Central memory CD8-positive, alpha-beta T cell (primary cell): ENCODE results near the gene PRR32.
"Not testable (repeated sequence)": the region's sequence is repeated elsewhere in the genome, so short reads cannot be mapped to it uniquely, and the experiment has no call there.

ENCODE experiments used
- ATAC-seq: fragments of 150-1000 bp; cut with Tn5 transposase; replicated peaks from 2 replicates; pipeline ENCODE4 v1.10.0; 2022; ENCODE audit warnings: mild to moderate bottlenecking, moderate FRiP score, moderate number of reproducible peaks; ENCODE audit not compliant: poor library complexity, severe bottlenecking; ENCODE audit errors: extremely low read depth
- DNase-seq, 2 donors: peaks; one replicate each; pipeline ENCODE4 v3.0.0; 2021; ENCODE audit warnings: low spot score in 2 of 2
- H3K27ac Mint-ChIP-seq: one replicate; pipeline ENCODE4 v1.8.0; 2022; ENCODE audit warnings: low read depth, mild to moderate bottlenecking, moderate library complexity, mixed read lengths
- H3K27me3 Mint-ChIP-seq: one replicate; pipeline ENCODE4 v1.8.0; 2022; ENCODE audit warnings: mixed read lengths
- H3K36me3 Mint-ChIP-seq: one replicate; pipeline ENCODE4 v1.8.0; 2022; ENCODE audit warnings: mild to moderate bottlenecking, moderate library complexity, mixed read lengths; ENCODE audit not compliant: insufficient read depth
- H3K4me1 Mint-ChIP-seq: one replicate; pipeline ENCODE4 v1.8.0; 2022; ENCODE audit warnings: mixed read lengths
- H3K4me3 Mint-ChIP-seq: one replicate; pipeline ENCODE4 v1.8.0; 2022; ENCODE audit warnings: mild to moderate bottlenecking, moderate library complexity, mixed read lengths
- H3K9me3 Mint-ChIP-seq: one replicate; pipeline ENCODE4 v1.8.0; 2022; ENCODE audit warnings: mixed read lengths

The PRR32 gene, protein sequence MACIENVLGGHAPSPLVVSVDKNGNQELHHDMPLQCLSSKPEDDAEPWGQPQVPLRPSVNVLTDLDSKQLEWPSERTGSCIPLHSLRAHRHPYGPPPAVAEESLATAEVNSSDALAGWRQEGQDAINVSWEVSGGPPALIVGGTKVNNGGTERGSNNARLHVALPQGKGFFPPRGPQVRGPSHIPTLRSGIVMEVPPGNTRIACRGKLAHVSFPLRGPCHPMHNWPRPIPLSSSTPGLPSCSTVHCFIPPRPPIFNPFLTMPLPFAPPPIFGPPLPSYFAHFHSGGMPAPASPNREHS

DNA sequence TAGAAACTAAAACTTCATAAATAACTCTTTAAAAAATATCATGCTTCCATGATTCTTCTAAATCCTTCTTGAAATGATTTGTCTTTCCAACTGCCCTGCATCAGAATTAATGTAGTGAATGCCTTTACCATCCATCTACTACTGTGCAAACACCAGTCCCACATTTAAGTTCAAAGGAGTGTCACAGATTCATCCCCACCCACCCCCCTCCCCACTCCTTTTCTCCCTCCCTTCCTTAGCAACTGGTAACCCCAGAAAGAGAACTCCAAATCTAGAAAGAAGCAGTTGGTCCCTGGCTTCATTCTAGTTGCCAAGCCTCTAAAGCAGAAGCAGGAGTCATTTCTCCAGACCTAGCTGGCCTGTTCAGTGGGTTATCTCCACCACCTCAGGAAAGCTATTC lies at the start of gene PRR32:
Gene PRR32 (plus strand): TSS at position 301 of the 400 bp plus-strand sequence. CDS start 115 bp downstream, outside the sequence.
- peaks cover 9% of the 10 kb centered on the region for H3K9me3 Mint-ChIP-seq
- no peak within 1 kb of the TSS for H3K27ac Mint-ChIP-seq
- H3K27me3 Mint-ChIP-seq: no peaks in the 10 kb centered on the region
- ATAC-seq (no peak), DNase-seq (no peak)
- no peaks in the 10 kb centered on the region for H3K36me3 Mint-ChIP-seq
- H3K4me3 Mint-ChIP-seq: no peak within 1 kb of the TSS
- no peaks in the 10 kb centered on the region for H3K4me1 Mint-ChIP-seq

DNA sequence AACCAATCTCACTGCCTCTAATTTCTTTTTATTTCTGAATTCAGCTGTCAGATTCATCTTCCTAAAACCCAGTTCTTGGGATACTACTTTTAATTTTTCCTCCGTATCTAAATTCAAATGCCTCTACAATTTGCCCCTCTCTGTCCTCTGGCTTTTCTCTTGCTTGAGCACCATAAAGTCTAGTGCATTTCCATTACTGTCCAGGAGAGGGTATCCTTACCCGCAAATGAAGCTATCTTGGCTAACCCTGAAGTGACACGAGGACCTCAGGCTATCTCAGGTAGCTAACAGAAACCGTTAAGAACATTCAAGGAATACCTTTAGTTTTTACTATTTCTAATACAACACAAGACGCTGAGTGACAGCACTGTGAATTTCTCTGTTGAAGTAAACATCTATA lies 49.4 kb upstream of the PRR32 start:
- DNase-seq (no peak), ATAC-seq (no peak)
- H3K4me3 Mint-ChIP-seq: no peak overlapping the region
- peaks cover 6% of the 10 kb centered on the region for H3K9me3 Mint-ChIP-seq
- H3K36me3 Mint-ChIP-seq: no peaks in the 10 kb centered on the region
- no peak overlapping the region for H3K27ac Mint-ChIP-seq
- H3K4me1 Mint-ChIP-seq: no peaks in the 10 kb centered on the region
- no peaks in the 10 kb centered on the region for H3K27me3 Mint-ChIP-seq

DNA sequence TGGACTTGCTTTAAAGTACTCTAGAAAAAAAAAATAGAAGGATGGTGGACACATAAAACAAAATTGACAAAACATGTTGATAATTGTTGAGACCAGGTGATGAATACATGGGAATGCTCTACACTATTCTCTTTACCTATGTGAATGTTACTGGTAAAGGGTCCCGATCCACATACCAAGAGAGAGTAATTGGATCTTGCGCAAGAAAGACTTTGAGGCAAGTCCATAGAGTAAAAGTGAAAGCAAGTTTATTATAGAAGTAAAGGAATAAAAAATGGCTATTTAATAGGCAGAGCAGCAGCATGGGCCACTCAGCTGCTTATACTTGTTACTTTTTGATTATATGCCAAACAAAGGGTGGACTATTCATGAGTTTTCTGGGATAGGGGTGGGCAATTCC lies 34.0 kb upstream of the PRR32 start:
- no peak overlapping the region for H3K27ac Mint-ChIP-seq
- no peak for DNase-seq
- no peaks in the 10 kb centered on the region for H3K4me1 Mint-ChIP-seq
- no peak for ATAC-seq
- no peak overlapping the region for H3K4me3 Mint-ChIP-seq
- H3K9me3 Mint-ChIP-seq: no peaks in the 10 kb centered on the region
- no peaks in the 10 kb centered on the region for H3K36me3 Mint-ChIP-seq
- H3K27me3 Mint-ChIP-seq: no peaks in the 10 kb centered on the region

GRCh38 chrX:126799059-126799458 lies 20.5 kb upstream of the PRR32 start:
- ATAC-seq (no peak), DNase-seq (no peak)
- H3K4me3 Mint-ChIP-seq: no peak overlapping the region
- no peaks in the 10 kb centered on the region for H3K27me3 Mint-ChIP-seq
- no peaks in the 10 kb centered on the region for H3K36me3 Mint-ChIP-seq
- no peak overlapping the region for H3K27ac Mint-ChIP-seq
- no peaks in the 10 kb centered on the region for H3K9me3 Mint-ChIP-seq
- H3K4me1 Mint-ChIP-seq: no peaks in the 10 kb centered on the region

- not testable (repeated sequence) for DNase-seq, H3K4me3 Mint-ChIP-seq, H3K27ac Mint-ChIP-seq, H3K9me3 Mint-ChIP-seq, ATAC-seq, H3K4me1 Mint-ChIP-seq, H3K36me3 Mint-ChIP-seq, H3K27me3 Mint-ChIP-seq
Measured at GRCh38 chrX:126806784-126807183, 12.7 kb upstream of the PRR32 start.

GRCh38 chrX:126815806-126816205 lies 3.7 kb upstream of the PRR32 start:
- no peak overlapping the region for H3K27ac Mint-ChIP-seq
- H3K36me3 Mint-ChIP-seq: no peaks in the 10 kb centered on the region
- H3K4me1 Mint-ChIP-seq: no peaks in the 10 kb centered on the region
- no peak overlapping the region for H3K4me3 Mint-ChIP-seq
- ATAC-seq (no peak), DNase-seq (no peak)
- H3K9me3 Mint-ChIP-seq: no peaks in the 10 kb centered on the region
- no peaks in the 10 kb centered on the region for H3K27me3 Mint-ChIP-seq

- Mint-ChIP-seq H3K9me3 (peaks cover 9% of the 10 kb centered on the region), H3K36me3 (no peaks in the 10 kb centered on the region), H3K4me1 (no peaks in the 10 kb centered on the region), H3K4me3 (no peak overlapping the region), H3K27ac (no peak overlapping the region), H3K27me3 (no peaks in the 10 kb centered on the region)
- DNase-seq (no peak), ATAC-seq (no peak)
Measured at GRCh38 chrX:126820700-126821420, 1.3 kb downstream of the PRR32 start.

DNA sequence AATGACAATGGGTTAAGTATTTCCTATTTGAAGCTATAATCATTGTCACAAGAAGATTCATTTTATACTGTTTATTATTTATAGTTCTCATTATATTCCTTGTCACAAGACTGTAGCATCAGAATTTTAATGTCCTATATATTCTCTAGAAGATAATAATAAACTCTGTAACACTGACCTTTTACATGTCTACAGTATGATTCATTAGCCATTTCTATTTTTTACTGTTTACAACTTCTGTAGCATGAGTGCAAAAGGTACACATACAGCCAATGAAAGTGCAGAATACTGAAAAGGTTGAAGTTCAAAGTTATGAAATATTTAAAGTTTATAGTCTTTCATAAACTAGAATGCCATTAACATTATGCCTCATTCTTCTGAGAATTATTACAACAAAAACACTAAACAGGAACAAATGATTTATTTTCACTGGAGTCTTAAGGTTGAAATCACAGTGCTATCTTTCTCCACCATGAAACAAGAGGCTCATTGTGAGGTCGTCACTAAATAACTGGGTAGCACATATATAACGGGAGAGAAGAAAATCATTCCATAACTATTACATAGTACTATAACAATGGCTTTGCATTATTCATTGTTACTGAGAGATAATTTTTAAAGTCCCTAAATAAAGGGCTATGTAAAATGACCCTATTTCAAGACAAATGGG lies 4.9 kb downstream of the PRR32 start:
- no peaks in the 10 kb centered on the region for H3K27me3 Mint-ChIP-seq
- H3K9me3 Mint-ChIP-seq: peaks cover 9% of the 10 kb centered on the region
- no peaks in the 10 kb centered on the region for H3K36me3 Mint-ChIP-seq
- DNase-seq (no peak), ATAC-seq (no peak)
- H3K4me3 Mint-ChIP-seq: no peak overlapping the region
- no peak overlapping the region for H3K27ac Mint-ChIP-seq
- no peaks in the 10 kb centered on the region for H3K4me1 Mint-ChIP-seq

GRCh38 chrX:126825566-126826193 lies 6.2 kb downstream of the PRR32 start:
- Mint-ChIP-seq H3K9me3 (peaks cover 9% of the 10 kb centered on the region), H3K27me3 (no peaks in the 10 kb centered on the region), H3K4me3 (no peak overlapping the region), H3K36me3 (no peaks in the 10 kb centered on the region), H3K4me1 (no peaks in the 10 kb centered on the region), H3K27ac (no peak overlapping the region)
- DNase-seq (no peak), ATAC-seq (no peak)

DNA sequence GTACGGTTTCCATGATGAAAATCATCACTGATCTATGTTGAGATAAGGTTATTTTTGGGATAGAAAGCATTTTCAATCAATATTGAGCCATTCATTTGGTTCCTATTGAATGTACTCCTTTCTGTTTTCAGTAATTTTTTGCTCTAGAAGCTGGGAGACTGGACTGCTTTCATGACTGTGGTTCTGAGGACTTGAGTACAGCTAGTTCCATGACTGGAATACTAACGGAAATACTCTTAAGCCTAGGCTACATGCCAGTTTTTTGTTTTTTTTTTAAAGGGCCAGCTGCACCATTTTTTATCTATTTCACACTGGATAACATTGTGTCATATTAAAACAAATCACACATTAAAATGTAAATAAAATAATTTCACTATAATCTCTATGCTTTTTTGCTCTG lies 16.7 kb downstream of the PRR32 start:
- ATAC-seq: no peak

DNA sequence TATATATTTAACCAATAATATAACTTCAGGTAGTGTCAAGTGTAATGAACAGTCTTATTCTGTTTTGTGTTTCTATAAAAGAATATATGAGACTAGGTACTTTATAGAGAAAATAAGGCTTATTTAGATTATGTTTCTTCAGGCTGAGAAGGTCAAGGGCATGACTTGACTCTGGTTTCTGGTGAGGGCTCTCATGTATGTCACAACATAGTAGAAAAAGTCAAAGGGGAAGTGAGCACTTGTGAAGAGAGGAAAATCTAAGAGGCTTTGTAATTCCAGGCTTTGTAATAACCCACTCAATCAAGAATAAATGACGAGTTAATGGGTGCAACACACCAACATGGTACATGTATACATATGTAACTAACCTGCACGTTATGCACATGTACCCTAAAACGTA lies 27.6 kb downstream of the PRR32 start:
- Mint-ChIP-seq H3K27me3 (no peaks in the 10 kb centered on the region), H3K27ac (no peak overlapping the region), H3K36me3 (no peaks in the 10 kb centered on the region), H3K9me3 (peaks cover 5% of the 10 kb centered on the region), H3K4me3 (no peak overlapping the region), H3K4me1 (no peaks in the 10 kb centered on the region)
- DNase-seq (no peak), ATAC-seq (no peak)

More for the DNA sequence above, 16.7 kb downstream of the PRR32 start:
- no peak for DNase-seq
- Mint-ChIP-seq H3K4me3 (no peak overlapping the region), H3K9me3 (no peaks in the 10 kb centered on the region), H3K4me1 (no peaks in the 10 kb centered on the region), H3K36me3 (no peaks in the 10 kb centered on the region), H3K27me3 (no peaks in the 10 kb centered on the region), H3K27ac (no peak overlapping the region)

GRCh38 chrX:126855839-126856524 lies 36.5 kb downstream of the PRR32 start:
- no peaks in the 10 kb centered on the region for H3K9me3 Mint-ChIP-seq
- DNase-seq: no peak
- no peak overlapping the region for H3K27ac Mint-ChIP-seq
- H3K27me3 Mint-ChIP-seq: no peaks in the 10 kb centered on the region
- no peaks in the 10 kb centered on the region for H3K4me1 Mint-ChIP-seq
- no peaks in the 10 kb centered on the region for H3K36me3 Mint-ChIP-seq
- no peak overlapping the region for H3K4me3 Mint-ChIP-seq
- no peak for ATAC-seq
